ENCODE data around the gene NCBP3.

Gene NCBP3

GRCh38 chr17:3884188-3884587 lies 38.1 kb upstream of the NCBP3 start:
- no peak for DNase-seq (ENCODE audit: insufficient read length, low spot score)
- TF ChIP-seq POLR2A (IDR thresholded peaks at IDR 0.05; ENCODE audit: low read depth, low read length): no peak
- TF ChIP-seq TAF1 (IDR thresholded peaks at IDR 0.05; ENCODE audit: low read depth, low read length): no peak
- no peak for TF ChIP-seq POLR2AphosphoS5 (IDR thresholded peaks at IDR 0.05; ENCODE audit: low read depth, low read length)
- TF ChIP-seq PAX5 (IDR thresholded peaks at IDR 0.05; ENCODE audit: insufficient read depth, low read length, severe bottlenecking): no peak
- no peak for FAIRE-seq

- no peak for DNase-seq (ENCODE audit: insufficient read length, low spot score)
- no peak for TF ChIP-seq POLR2AphosphoS5 (IDR thresholded peaks at IDR 0.05; ENCODE audit: low read depth, low read length)
- TF ChIP-seq POU2F2 (IDR thresholded peaks at IDR 0.05; ENCODE audit: low read depth, low read length): no peak
- no peak for TF ChIP-seq POLR2A (IDR thresholded peaks at IDR 0.05; ENCODE audit: low read depth, low read length)
- TF ChIP-seq TAF1 (IDR thresholded peaks at IDR 0.05; ENCODE audit: low read depth, low read length): no peak
- no peak for TF ChIP-seq SPI1 (IDR thresholded peaks at IDR 0.05; ENCODE audit: low read depth, low read length)
- TF ChIP-seq PAX5 (IDR thresholded peaks at IDR 0.05; ENCODE audit: insufficient read depth, low read length, severe bottlenecking): no peak
- FAIRE-seq: no peak
Measured at GRCh38 chr17:3882276-3882675, 36.2 kb upstream of the NCBP3 start.

- no peak for TF ChIP-seq PAX5 (IDR thresholded peaks at IDR 0.05; ENCODE audit: insufficient read depth, low read length, severe bottlenecking)
- TF ChIP-seq POLR2AphosphoS5 (IDR thresholded peaks at IDR 0.05; ENCODE audit: low read depth, low read length): no peak
- TF ChIP-seq TAF1 (IDR thresholded peaks at IDR 0.05; ENCODE audit: low read depth, low read length): no peak
- TF ChIP-seq SPI1 (IDR thresholded peaks at IDR 0.05; ENCODE audit: low read depth, low read length): no peak
- no peak for TF ChIP-seq POLR2A (IDR thresholded peaks at IDR 0.05; ENCODE audit: low read depth, low read length)
- no peak for TF ChIP-seq POU2F2 (IDR thresholded peaks at IDR 0.05; ENCODE audit: low read depth, low read length)
- DNase-seq (ENCODE audit: insufficient read length, low spot score): no peak
- no peak for FAIRE-seq
Measured at GRCh38 chr17:3880983-3881382, 34.9 kb upstream of the NCBP3 start.

GRCh38 chr17:3879591-3880417 lies 33.8 kb upstream of the NCBP3 start:
- TF ChIP-seq TAF1 (IDR thresholded peaks at IDR 0.05; ENCODE audit: low read depth, low read length) (no peak), POLR2A (IDR thresholded peaks at IDR 0.05; ENCODE audit: low read depth, low read length) (no peak)
- FAIRE-seq (no peak), DNase-seq (ENCODE audit: insufficient read length, low spot score) (no peak)

- FAIRE-seq: no peak
- DNase-seq (ENCODE audit: insufficient read length, low spot score): no peak
- TF ChIP-seq POU2F2 (IDR thresholded peaks at IDR 0.05; ENCODE audit: low read depth, low read length) (no peak), SPI1 (IDR thresholded peaks at IDR 0.05; ENCODE audit: low read depth, low read length) (no peak), TAF1 (IDR thresholded peaks at IDR 0.05; ENCODE audit: low read depth, low read length) (no peak), POLR2A (IDR thresholded peaks at IDR 0.05; ENCODE audit: low read depth, low read length) (no peak), PAX5 (IDR thresholded peaks at IDR 0.05; ENCODE audit: insufficient read depth, low read length, severe bottlenecking) (no peak)
Measured at GRCh38 chr17:3879186-3879585, 33.1 kb upstream of the NCBP3 start.

- TF ChIP-seq POU2F2 (IDR thresholded peaks at IDR 0.05; ENCODE audit: low read depth, low read length) (no peak), SPI1 (IDR thresholded peaks at IDR 0.05; ENCODE audit: low read depth, low read length) (no peak), PAX5 (IDR thresholded peaks at IDR 0.05; ENCODE audit: insufficient read depth, low read length, severe bottlenecking) (no peak), POLR2AphosphoS5 (IDR thresholded peaks at IDR 0.05; ENCODE audit: low read depth, low read length) (no peak), TAF1 (IDR thresholded peaks at IDR 0.05; ENCODE audit: low read depth, low read length) (no peak), POLR2A (IDR thresholded peaks at IDR 0.05; ENCODE audit: low read depth, low read length) (no peak)
- FAIRE-seq (no peak), DNase-seq (ENCODE audit: insufficient read length, low spot score) (no peak)
Measured at GRCh38 chr17:3877220-3877619, 31.2 kb upstream of the NCBP3 start.

GRCh38 chr17:3875317-3875716 lies 29.3 kb upstream of the NCBP3 start:
- DNase-seq (ENCODE audit: insufficient read length, low spot score): no peak
- FAIRE-seq: no peak
- no peak for TF ChIP-seq SPI1 (IDR thresholded peaks at IDR 0.05; ENCODE audit: low read depth, low read length)
- TF ChIP-seq POLR2A (IDR thresholded peaks at IDR 0.05; ENCODE audit: low read depth, low read length): no peak
- TF ChIP-seq PAX5 (IDR thresholded peaks at IDR 0.05; ENCODE audit: insufficient read depth, low read length, severe bottlenecking): no peak
- TF ChIP-seq POU2F2 (IDR thresholded peaks at IDR 0.05; ENCODE audit: low read depth, low read length): no peak
- TF ChIP-seq POLR2AphosphoS5 (IDR thresholded peaks at IDR 0.05; ENCODE audit: low read depth, low read length): no peak
- no peak for TF ChIP-seq TAF1 (IDR thresholded peaks at IDR 0.05; ENCODE audit: low read depth, low read length)

GRCh38 chr17:3873862-3874261 lies 27.8 kb upstream of the NCBP3 start:
- TF ChIP-seq PAX5 (IDR thresholded peaks at IDR 0.05; ENCODE audit: insufficient read depth, low read length, severe bottlenecking) (no peak), SPI1 (IDR thresholded peaks at IDR 0.05; ENCODE audit: low read depth, low read length) (no peak), POLR2AphosphoS5 (IDR thresholded peaks at IDR 0.05; ENCODE audit: low read depth, low read length) (no peak), POLR2A (IDR thresholded peaks at IDR 0.05; ENCODE audit: low read depth, low read length) (no peak), TAF1 (IDR thresholded peaks at IDR 0.05; ENCODE audit: low read depth, low read length) (no peak), POU2F2 (IDR thresholded peaks at IDR 0.05; ENCODE audit: low read depth, low read length) (no peak)
- DNase-seq (ENCODE audit: insufficient read length, low spot score): no peak
- FAIRE-seq: no peak

GRCh38 chr17:3870871-3871306 lies 24.8 kb upstream of the NCBP3 start:
- TF ChIP-seq PAX5 (IDR thresholded peaks at IDR 0.05; ENCODE audit: insufficient read depth, low read length, severe bottlenecking) (no peak), POLR2AphosphoS5 (IDR thresholded peaks at IDR 0.05; ENCODE audit: low read depth, low read length) (no peak), SPI1 (IDR thresholded peaks at IDR 0.05; ENCODE audit: low read depth, low read length) (no peak), POU2F2 (IDR thresholded peaks at IDR 0.05; ENCODE audit: low read depth, low read length) (no peak), POLR2A (IDR thresholded peaks at IDR 0.05; ENCODE audit: low read depth, low read length) (no peak), TAF1 (IDR thresholded peaks at IDR 0.05; ENCODE audit: low read depth, low read length) (no peak)
- peak; percentile 77 for FAIRE-seq
- DNase-seq (ENCODE audit: insufficient read length, low spot score): peak; percentile 57

- DNase-seq (ENCODE audit: insufficient read length, low spot score) (no peak), FAIRE-seq (no peak)
- TF ChIP-seq TAF1 (IDR thresholded peaks at IDR 0.05; ENCODE audit: low read depth, low read length) (no peak), POLR2A (IDR thresholded peaks at IDR 0.05; ENCODE audit: low read depth, low read length) (no peak), POU2F2 (IDR thresholded peaks at IDR 0.05; ENCODE audit: low read depth, low read length) (no peak), PAX5 (IDR thresholded peaks at IDR 0.05; ENCODE audit: insufficient read depth, low read length, severe bottlenecking) (no peak), SPI1 (IDR thresholded peaks at IDR 0.05; ENCODE audit: low read depth, low read length) (no peak), POLR2AphosphoS5 (IDR thresholded peaks at IDR 0.05; ENCODE audit: low read depth, low read length) (no peak)
Measured at GRCh38 chr17:3867606-3868005, 21.6 kb upstream of the NCBP3 start.
